ENCODE results near the gene IGIP. TPM values are rescaled to one million over a fixed set of nuclear protein-coding genes. Genes with fewer than 3 reads are reported as not detected.
A peak's percentile ranks its signal among the peaks of the same experiment; 100 is the strongest.

IGIP gene
- total RNA-seq, 1 donor from 2014 or later = 11.8 TPM

DNA sequence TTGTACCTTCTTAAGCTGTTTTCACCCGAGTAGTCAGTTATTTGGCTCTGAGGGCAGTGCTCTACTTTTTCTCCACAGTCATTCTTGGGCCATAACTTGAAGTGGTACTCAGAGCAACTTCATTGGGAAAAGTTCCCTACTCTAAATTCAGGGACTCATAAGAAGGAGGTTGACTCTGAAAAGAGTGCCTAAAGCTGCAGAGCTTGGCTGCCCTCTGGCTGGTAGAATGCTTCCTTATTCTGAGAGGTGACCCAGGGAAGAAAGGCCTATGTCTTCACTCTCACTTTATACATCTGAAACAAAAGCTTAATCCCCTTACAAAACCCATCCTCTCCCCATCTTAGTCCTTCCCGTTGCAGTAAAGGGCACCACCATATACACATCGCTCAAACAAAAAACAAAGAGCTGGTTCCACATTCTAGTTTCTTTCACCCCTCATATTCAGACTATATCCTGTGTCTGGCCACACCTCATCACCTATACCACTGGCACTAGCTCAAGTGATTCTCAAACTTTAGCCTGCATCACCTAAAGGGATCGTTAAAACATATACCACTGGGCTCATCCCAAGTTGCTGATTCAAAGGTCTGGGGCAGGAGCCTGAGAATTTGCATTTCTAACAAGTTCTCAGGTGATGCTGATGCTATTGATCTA is 7.9 kb downstream of the IGIP start:
- DNase-seq (no peak), ATAC-seq (no peak)
- intact Hi-C loops (cut with micrococcal nuclease) = no loop called here

DNA sequence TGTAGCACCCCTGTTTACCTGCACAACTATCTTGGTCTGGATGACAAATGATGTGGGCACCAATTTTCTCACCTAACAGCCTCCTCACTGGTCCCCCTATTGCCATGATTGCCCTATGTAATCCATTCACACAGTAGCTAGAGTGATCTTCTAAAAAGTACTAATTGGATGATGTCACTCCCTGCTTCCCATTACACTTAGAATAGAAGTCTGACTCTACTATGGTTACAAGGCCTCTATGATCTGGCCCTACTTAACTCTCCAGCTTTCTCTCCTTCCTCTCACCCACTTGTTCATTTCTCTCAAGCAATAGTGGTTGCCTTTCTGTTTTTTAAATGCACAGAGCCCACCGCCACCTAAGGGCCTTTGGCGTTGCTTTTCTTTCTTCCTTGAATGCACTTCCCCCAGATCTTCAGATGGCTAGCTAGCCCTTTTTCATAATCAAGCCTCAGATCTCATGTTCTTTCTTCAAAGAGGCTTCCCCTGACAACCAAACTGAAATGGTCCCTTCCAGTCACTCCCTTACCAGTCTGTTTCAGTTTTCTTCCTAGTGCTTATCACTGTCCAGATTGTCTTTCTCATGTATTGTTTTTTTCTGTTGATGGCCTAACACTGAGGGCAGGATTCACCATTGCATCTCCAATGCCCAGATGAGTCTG is 8.7 kb downstream of the IGIP start:
- ATAC-seq (no peak), DNase-seq (no peak)
- intact Hi-C loops (cut with micrococcal nuclease) = no loop called here

DNA sequence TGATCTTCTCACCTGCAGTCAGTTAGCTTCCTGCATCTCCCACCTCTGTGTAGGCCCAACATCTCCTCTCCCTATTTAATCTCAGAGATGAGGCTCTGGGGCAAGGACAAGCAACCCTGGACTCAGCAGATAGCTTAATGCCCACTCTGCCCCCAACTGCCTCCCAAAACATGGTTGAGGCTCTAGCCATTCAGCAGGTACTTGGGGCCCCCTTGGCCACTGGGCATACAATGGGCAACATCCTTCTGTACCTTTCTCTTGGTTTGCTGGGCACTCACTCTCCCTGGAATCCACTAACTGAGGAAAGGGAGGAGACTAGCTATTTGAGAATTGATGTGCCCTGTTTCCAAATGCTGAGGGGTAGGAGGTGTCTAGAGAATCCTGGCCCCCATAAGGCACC is 9.4 kb downstream of the IGIP start:
- no peak for ATAC-seq
- intact Hi-C loops (cut with micrococcal nuclease) = no loop called here
- DNase-seq = no peak

DNA sequence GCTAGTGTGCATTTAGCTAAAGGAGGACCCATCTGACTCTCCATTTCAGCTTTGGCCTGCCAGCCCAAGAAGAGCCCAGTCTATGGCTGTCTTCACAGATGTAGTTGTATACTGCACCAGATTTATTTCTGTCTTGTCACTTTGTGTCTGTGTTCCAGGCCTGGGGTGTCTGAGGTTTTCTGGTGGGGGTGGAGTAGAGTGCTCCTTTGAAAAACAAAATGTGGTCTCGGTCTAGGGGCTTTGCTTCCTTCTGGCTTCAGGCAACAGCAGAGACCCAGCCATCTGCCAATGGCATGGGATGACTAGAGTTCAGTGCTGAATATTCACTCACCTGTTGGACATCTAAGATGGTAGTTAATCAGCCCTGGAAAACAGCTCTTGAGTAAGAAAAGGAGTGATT is 10.9 kb downstream of the IGIP start:
- intact Hi-C loops (cut with micrococcal nuclease) = no loop called here
- DNase-seq (no peak), ATAC-seq (no peak)

DNA sequence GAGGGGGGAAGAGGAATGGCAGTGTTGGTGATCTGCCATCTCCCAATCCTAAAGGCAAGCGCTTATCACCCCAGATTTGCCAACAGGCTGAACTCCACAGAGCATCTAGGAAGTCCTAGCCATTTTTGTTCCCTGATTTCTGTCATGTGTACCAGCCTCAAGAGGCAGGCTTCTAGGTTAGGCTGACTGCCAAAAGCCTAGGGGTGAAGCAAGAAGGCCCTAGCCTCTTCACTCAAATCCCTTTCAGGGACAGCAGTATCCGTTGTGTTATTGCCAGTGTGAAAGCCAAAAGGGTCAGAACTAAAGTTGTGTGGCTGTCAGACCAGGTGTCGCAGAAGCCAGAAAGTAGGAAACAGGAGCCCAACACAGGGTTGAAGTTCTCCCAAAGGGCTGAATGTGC is 14.7 kb downstream of the IGIP start:
- no peak for DNase-seq
- ATAC-seq = peak; percentile 72
- intact Hi-C loops (cut with micrococcal nuclease) = no loop called here

DNA sequence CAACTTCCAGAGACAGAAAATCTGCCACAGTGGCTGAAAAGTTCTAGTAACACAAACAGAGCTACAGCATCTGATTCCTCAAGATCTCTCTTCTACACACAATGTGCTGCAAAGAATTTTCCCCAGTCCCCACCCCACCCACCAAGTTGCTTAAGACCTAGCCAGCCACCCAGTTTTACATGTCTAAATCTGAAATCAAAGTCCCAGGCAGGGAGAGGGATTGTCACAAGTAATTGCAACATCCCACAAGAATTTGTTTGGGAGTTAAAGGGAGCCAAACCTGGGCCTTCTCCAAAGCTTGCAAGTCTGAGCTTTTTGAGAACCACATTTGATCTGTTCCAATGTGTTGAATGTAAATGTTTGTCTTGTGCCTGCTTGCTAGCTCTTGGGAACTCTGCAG is 15.5 kb downstream of the IGIP start:
- intact Hi-C loops (cut with micrococcal nuclease) = no loop called here
- DNase-seq (no peak), ATAC-seq (no peak)

DNA sequence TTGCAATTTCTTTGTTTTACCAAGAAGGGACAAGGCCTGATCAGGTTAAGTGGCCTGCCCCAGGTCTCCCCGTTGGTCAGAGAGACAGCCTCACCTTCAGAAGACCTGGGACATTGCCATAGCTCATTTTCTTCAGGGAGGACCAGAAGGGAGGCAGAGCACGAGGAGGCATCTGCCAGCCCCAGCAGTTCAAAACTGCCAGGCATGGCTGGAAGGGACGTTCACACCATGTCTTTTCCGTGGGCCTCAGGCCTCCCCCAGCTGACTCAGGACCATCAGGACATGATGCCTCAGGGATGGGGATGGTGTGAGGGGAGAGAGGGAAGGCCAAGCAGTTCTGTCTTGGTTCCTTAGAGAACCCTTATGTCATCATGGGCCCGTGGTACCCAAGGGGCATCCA is 16.5 kb downstream of the IGIP start:
- DNase-seq (no peak), ATAC-seq (no peak)
- intact Hi-C loops (cut with micrococcal nuclease) = no loop called here

DNA sequence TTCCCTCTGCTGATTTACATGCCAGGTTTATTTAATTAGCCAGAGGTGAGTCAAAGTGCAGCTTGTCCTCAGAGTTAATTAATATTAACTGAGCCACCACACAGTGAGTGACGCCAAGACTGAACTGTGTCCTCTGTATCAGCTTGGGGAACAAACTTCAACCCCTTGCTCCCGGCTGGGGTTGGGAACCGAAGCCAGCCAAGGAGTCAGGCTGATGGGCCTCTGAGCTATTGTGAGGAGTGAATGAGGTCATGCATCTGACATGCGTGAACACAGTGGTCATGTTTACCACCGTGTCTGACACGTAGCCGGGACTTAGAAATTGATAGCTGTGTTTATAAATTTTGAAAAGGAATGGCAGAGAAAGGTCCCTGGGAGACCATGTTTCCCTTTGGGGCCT is 17.1 kb downstream of the IGIP start:
- ATAC-seq (no peak), DNase-seq (no peak)
- intact Hi-C loops (cut with micrococcal nuclease) = no loop called here

DNA sequence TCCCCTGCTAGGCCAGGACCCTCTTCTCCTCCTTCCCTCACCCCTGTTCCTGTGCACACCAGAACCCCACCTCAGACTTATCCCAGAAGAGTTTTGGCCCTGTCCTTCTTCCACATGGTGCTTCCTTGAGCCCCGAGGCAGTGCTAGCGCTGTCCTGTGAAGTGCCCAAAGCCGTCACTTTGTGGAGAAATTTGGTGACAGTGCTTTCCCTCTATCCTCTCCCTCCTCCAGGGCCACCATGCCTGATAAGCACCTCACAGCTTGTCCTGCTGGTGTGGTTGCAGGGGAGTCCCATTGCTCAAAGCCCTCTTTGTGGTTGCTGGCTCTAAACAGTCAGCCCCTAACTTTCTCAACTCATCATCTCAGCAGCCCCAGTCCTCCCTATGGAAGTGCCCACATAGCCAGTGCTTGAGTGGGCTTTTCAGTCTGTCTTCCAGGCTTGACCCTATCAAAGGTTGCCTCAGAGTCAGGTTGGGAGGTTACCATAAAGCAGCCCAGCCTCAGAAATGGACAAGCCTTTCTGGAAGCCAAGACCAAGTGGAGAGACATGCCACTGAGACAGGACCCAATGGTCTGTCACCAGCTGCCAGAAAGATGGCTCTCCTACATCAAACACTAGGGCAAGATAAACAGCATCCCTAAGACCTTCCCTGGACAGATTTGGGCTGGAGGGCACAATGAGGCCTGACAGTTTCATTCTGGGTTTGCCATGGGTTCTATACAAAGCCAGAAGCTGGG is 18.0 kb downstream of the IGIP start:
- DNase-seq (no peak), ATAC-seq (no peak)
- intact Hi-C loops (cut with micrococcal nuclease) = no loop called here

DNA sequence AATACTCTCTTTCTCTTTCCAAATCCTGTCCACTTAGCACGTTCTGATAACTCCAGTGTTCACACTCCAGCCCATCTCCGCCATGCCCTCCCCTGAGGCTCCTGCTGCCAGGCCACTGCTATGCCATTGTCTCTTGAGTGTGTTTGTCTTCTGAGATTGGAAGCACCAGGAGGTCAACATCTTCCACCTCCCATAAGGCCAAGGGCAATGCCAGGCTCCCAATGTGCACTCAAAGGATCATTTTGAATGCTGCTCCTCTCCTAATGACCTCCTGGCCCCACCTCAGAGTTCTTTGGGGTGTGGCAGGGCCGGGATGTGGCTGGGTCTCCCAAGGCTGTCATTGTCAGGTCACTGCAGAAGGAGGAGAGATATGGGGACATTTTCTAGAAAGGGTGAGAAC is 19.5 kb downstream of the IGIP start:
- ATAC-seq = no peak
- intact Hi-C loops (cut with micrococcal nuclease) = no loop called here

DNA sequence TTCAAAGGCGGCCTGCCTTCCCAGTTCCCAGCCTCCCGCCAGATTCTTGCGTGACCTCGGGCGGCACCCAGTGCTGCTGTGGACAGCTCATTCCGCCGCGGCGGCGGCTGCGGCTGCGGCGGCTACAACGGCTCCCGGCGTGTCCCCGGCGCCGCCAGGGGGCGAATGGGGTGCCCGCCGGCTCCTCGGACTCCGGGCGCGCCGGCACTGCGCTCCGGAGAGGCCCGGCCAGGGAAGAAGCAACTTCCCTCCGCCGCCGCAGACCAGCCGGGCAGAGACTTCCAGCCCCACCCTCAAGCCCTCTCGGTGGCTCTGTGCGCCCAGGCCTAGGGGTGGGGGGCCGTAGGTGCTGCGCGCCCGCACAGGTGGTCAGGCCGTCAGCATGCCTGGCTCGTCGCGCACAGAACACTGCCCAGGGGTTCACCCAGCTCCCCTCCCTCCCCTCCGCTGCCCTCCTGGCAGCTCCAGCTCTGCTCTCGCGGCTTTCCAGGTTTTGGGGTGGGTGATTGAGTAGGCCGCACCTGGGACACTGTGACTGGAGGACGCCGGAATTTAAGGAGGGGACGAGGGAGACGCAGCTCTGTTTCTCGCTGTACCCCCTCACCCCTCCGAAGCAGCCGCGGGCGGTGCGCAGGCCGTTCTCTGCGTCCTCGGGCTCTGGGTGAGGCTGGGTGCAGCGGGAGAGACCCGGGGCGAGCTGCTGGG is 20.2 kb downstream of the IGIP start:
- ATAC-seq (peak; percentile 96), DNase-seq (peak; percentile 91)
- intact Hi-C loops (cut with micrococcal nuclease) = no loop called here

More for the DNA sequence above, 19.5 kb downstream of the IGIP start:
- DNase-seq = no peak

DNA sequence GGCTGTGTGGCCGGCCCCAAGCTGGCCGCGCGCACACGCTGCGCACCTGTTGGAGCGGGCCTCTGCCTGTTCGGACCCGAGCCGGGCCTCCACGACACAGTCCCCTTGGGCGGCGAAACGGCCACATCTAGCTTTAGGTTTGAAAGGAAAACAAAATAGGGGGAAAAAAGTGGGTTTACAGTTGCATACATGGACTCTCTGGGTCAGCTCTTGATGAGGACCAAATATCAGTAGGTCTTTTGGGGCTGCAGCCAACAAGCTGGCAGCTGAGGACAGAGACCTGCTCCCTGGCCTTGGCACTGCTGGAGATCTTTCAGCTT is 20.7 kb downstream of the IGIP start:
- intact Hi-C loops (cut with micrococcal nuclease) = no loop called here
- ATAC-seq (no peak), DNase-seq (no peak)

DNA sequence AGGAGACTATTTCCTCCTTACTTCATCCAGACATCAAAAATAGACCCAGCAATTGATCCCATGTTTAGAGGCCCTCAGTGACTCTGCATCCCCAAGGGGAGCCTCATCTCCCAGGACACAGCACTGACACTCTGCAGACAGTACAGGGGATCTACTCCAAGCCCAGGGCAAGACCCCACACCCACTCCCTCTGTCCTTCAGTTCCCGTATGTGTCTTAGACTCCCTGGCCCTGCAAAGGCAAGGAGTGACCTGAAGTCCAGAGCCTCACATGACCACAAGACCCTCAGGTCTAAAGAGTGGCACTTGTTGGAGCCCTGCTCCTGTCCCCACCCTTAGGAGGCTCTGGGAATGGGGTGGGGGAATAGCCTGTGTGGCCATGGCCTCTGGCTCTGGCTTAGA is 21.7 kb downstream of the IGIP start:
- ATAC-seq (no peak), DNase-seq (no peak)
- intact Hi-C loops (cut with micrococcal nuclease) = no loop called here

DNA sequence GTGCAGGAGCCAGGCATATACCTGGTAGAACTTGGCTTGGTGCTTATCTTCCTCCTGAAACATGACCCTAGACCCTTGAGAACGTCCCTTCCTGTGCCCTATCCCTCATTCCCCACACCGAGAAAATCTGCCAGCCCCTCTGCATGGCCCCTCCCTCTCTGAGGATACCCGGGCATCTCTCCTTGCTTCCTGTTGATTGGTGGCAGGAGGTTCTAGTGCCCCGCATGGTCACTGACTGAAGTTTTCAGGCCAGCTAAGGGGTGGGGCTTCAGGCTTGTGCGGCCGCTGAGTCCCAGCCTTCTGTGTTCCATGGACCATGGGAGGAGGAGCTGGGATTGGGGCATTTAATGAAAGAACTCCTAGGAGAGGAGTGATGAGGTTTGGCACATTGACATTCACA is 22.8 kb downstream of the IGIP start:
- intact Hi-C loops (cut with micrococcal nuclease) = no loop called here
- ATAC-seq = no peak

DNA sequence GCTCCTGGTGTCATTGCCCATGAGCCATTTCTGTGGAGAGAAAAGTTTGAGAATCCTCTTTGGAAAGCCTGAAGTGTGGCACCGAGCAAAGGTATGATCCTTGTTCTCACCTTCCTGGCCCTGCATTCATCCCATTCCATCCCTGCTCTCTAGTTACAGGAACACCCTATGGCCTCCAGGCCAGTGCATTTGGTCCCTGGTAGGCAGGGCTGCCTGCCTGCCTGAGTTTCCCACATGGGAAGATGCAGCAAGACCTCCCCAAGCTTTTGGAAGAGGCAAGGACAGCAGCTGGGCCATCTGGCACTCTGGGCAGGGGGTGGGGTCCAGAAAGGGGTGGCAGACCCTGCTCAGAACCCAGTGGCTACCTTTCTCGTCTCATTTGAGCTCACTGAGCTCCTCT is 24.5 kb downstream of the IGIP start:
- intact Hi-C loops (cut with micrococcal nuclease) = no loop called here
- ATAC-seq (no peak), DNase-seq (no peak)

More for the DNA sequence above, 22.8 kb downstream of the IGIP start:
- DNase-seq = no peak

DNA sequence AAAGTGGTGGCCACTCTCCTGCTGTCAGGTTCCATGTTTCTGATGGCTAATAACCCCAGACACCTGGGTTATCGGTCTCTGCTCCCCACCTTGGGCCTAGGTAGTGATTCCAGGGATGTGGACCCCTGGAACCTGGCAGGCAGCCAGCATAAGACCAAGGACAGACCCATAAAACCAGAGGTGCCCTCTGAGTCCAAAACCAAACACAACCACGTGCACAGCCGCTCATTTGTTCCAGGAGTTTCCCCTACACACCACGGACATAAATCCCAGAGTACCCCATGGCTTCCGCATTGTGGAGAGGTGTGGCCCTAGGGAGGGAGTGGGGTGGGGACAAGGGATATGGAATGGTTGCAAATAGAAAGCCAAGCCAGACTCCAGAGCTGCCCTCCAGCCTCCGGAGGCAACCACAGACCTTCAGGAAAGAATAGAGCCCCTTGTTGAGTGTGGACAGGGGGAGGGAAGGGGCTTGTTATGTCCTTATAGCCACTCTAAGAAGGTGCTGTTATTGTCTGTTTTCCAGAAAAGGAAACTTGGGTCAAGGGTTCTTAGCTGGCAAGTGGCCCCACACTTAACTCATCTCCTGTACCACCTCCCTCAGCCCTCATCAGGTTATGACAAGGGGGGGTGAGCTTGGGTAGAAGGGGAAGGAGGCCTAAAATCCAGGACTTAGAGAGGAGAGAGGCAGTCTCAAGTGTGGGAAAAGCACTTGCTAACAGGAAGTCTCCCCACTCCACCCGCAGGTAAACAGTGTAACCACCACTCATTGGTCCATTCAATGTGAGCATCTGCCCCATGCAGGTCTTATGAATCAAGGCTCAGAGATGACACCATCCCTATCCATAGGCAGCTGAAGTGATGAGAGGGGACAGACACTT is 25.6 kb downstream of the IGIP start:
- ATAC-seq (no peak), DNase-seq (no peak)
- intact Hi-C loops (cut with micrococcal nuclease) = no loop called here

DNA sequence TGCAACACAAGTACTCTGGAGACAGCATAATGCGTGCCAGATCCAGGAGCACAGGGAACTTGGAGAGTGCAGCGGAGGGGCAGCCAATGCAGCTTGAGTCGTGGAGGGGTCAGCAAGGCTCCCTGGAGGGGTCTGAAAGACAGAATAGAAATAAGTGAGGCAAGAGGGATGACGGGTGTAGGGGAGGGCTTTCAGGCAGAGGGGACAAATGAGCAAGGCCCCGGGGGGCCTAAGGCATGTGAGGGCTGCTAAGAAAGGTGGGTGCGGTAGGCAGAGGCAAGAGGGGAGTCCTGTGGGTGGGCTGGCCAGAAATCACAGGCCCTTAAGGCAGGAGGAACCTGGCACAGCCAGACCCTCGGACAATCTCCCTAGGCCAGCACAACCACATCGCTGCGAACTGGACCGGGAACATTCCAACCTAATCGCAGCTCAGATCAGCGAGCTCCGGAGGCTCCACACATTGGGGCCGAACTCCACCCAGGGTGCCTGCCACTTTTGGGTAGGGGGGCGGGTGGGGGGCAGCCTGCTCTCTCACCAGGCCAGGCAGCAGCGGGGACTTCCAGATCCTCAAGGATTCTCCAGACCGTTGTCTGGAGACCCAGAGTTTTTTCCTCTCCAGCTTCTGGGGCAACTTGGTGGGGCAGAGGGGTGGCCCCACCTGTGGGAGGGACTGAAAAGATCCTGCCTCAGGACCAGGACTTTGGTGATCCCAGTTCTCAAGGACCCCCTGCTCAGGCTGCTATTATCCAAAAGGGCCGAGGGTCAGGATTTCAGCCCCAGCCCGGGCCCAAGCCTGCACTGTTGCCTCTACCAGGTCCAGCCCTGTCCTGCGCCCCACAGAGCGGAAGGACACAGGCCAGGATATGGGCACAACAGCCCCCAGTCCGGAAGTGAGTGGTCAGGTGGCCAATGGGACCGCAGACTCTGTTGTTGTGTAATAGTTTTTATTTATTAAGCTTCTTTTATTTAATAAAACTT is 26.6 kb downstream of the IGIP start:
- DNase-seq (no peak), ATAC-seq (no peak)
- intact Hi-C loops (cut with micrococcal nuclease) = no loop called here

DNA sequence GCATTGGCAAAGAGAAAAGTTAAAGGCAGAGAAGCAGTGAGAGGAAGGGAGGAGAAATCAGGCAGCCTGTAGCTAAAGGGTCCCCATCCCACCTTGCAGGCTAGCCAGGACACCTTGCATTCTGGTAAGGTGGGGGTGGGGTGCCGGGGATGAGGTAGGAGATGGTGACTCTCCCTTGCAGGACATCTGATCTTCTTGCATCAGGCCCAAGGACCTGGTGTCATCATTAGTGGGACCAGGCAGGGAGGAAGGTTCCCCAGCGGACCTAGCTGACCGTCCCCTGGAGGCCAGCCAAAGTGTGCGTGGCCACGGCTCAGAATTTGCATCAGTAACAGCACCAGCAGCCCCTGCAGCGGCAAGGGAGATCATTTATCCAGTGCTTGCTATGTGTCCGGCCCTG is 27.5 kb downstream of the IGIP start:
- intact Hi-C loops (cut with micrococcal nuclease) = no loop called here
- DNase-seq (peak; percentile 42), ATAC-seq (no peak)
